SK-N-SH (cell line): ENCODE results near the gene LMF1. TPM values are rescaled to one million over a fixed set of nuclear protein-coding genes. Genes with fewer than 3 reads are reported as not detected.

Experiments used
- CTCF ChIA-PET: fragments of 300-600, 350-600 bp; formaldehyde crosslinking; extraction: SDS; loops from one replicate; lab custom pipeline; 2021; lab: Yijun Ruan, JAX
- POLR2A ChIA-PET: fragments of 350-600 bp; sonication (Branson Sonifier 250); formaldehyde crosslinking; extraction: SDS; loops from one replicate; lab custom pipeline; 2020; ENCODE audit warnings: antibody characterized with exemption, inconsistent platforms; lab: Yijun Ruan, JAX
- DNase-seq: peaks from one replicate; pipeline ENCODE4 v3.0.0; 2012
- H2AFZ ChIP-seq: fragments of 200-600 bp; sonication (generic); 2 replicates; pipeline ENCODE4 v1.8.1; 2016; ENCODE audit warnings: antibody characterized with exemption, mild to moderate bottlenecking, low read depth
- H3F3A ChIP-seq: fragments of 200-600 bp; sonication (generic); replicated peaks from 2 replicates; pipeline ENCODE3; 2016; ENCODE audit warnings: antibody characterized with exemption, mild to moderate bottlenecking; ENCODE audit not compliant: insufficient read depth
- H3K27ac ChIP-seq, 2 experiments: fragments of 200-500 bp in 1 of 2; fragments of 200-600 bp in 1 of 2; sonication (Bioruptor generic) in 1 of 2; sonication (generic), shearing (Covaris generic) in 1 of 2; 2 replicates each; pipeline versions ENCODE4 v1.5.1 to v1.6.1; 2014 to 2016; ENCODE audit warnings: low read depth in 2 of 2, inconsistent platforms in 1 of 2, low read length in 1 of 2, mild to moderate bottlenecking in 1 of 2, mixed read lengths in 1 of 2
- H3K27me3 ChIP-seq: fragments of 200-600 bp; sonication (generic), shearing (Covaris generic); 2 replicates; pipeline ENCODE4 v1.6.1; 2016; ENCODE audit warnings: mixed run types; ENCODE audit not compliant: insufficient read depth
- H3K36me3 ChIP-seq, 2 experiments: fragments of 200-500 bp in 1 of 2; fragments of 200-600 bp in 1 of 2; sonication (Bioruptor generic) in 1 of 2; sonication (generic) in 1 of 2; replicated peaks in 1 of 2; 2 replicates each; pipeline versions ENCODE3 to v1.5.1; 2014 to 2016; ENCODE audit warnings: low read length in 1 of 2, mild to moderate bottlenecking in 1 of 2; ENCODE audit not compliant: insufficient read depth in 2 of 2, control insufficient read depth in 1 of 2
- H3K4me1 ChIP-seq, 2 experiments: fragments of 200-500 bp in 1 of 2; fragments of 200-600 bp in 1 of 2; sonication (Bioruptor generic) in 1 of 2; sonication (generic), shearing (Covaris generic) in 1 of 2; 2 replicates each; pipeline versions ENCODE4 v1.5.1 to v1.6.1; 2014 to 2016; ENCODE audit warnings: low read depth in 1 of 2, low read length in 1 of 2, mixed run types in 1 of 2; ENCODE audit not compliant: insufficient read depth in 2 of 2, control insufficient read depth in 1 of 2
- H3K4me2 ChIP-seq: fragments of 200-600 bp; sonication (generic), shearing (Covaris generic); 2 replicates; pipeline ENCODE4 v1.6.1; 2017; ENCODE audit warnings: mixed run types
- H3K4me3 ChIP-seq, 2 experiments: fragments of 200-500 bp in 1 of 2; fragments of 200-600 bp in 1 of 2; sonication (Bioruptor generic) in 1 of 2; sonication (generic), shearing (Covaris generic) in 1 of 2; 2 replicates each; pipeline versions ENCODE4 v1.5.1 to v1.8.1; 2014 to 2016; ENCODE audit warnings: low read depth in 2 of 2, inconsistent platforms in 1 of 2, low read length in 1 of 2, mild to moderate bottlenecking in 1 of 2, mixed read lengths in 1 of 2, moderate library complexity in 1 of 2
- H3K79me2 ChIP-seq: fragments of 200-600 bp; sonication (generic); 2 replicates; pipeline ENCODE4 v1.8.1; 2017; ENCODE audit warnings: mild to moderate bottlenecking; ENCODE audit not compliant: insufficient read depth
- H3K9ac ChIP-seq: fragments of 200-600 bp; sonication (generic); 2 replicates; pipeline ENCODE4 v1.6.1; 2017; ENCODE audit warnings: mixed run types
- H3K9me2 ChIP-seq: fragments of 200-600 bp; sonication (generic); 2 replicates; pipeline ENCODE4 v1.6.1; 2017; ENCODE audit warnings: mixed run types
- H3K9me3 ChIP-seq: fragments of 200-600 bp; sonication (generic); 2 replicates; pipeline ENCODE4 v1.6.1; 2017; ENCODE audit warnings: mixed run types, mild to moderate bottlenecking, moderate library complexity
- H4K20me1 ChIP-seq: fragments of 200-600 bp; sonication (generic); 2 replicates; pipeline ENCODE4 v1.6.1; 2017; ENCODE audit warnings: mild to moderate bottlenecking, mixed run types; ENCODE audit not compliant: insufficient read depth
- EP300 ChIP-seq, 2 experiments: IDR thresholded peaks; 2 replicates each; pipeline versions ENCODE4 v1.4.0 to v1.6.1; 2012; ENCODE audit warnings: borderline replicate concordance in 1 of 2, low read depth in 1 of 2, low read length in 1 of 2
- FOSL2 ChIP-seq: IDR thresholded peaks from 2 replicates; pipeline ENCODE4 v1.4.0; 2012; ENCODE audit warnings: low read depth, mild to moderate bottlenecking, moderate library complexity, borderline replicate concordance
- FOXJ3 ChIP-seq: sonication (generic); formaldehyde crosslinking; IDR thresholded peaks from 2 replicates; pipeline ENCODE4 v1.5.1; 2020; ENCODE audit warnings: mild to moderate bottlenecking, missing genetic modification reagents
- JUND ChIP-seq: IDR thresholded peaks from 2 replicates; pipeline ENCODE4 v1.4.0; 2012
- MAX ChIP-seq: IDR thresholded peaks from 2 replicates; pipeline ENCODE4 v1.4.0; 2012; ENCODE audit warnings: low read depth
- MEF2A ChIP-seq: IDR thresholded peaks from 2 replicates; pipeline ENCODE4 v1.4.0; 2012; ENCODE audit warnings: low read depth, borderline replicate concordance
- MXI1 ChIP-seq: IDR thresholded peaks from 2 replicates; pipeline ENCODE4 v1.6.1; 2012; ENCODE audit warnings: mild to moderate bottlenecking, low read depth, low read length, improper control_type of control experiment
- NRF1 ChIP-seq: IDR thresholded peaks from 2 replicates; pipeline ENCODE4 v1.6.1; 2012; ENCODE audit warnings: low read depth, mild to moderate bottlenecking, low read length
- POLR2AphosphoS5 ChIP-seq: IDR thresholded peaks from 2 replicates; pipeline ENCODE4 v1.6.1; 2012; ENCODE audit warnings: low read depth, low read length
- RAD21 ChIP-seq: IDR thresholded peaks from 2 replicates; pipeline ENCODE4 v1.6.1; 2012; ENCODE audit warnings: mild to moderate bottlenecking, low read length
- RCOR1 ChIP-seq: fragments of 150-350 bp; IDR thresholded peaks from 2 replicates; pipeline ENCODE4 v1.6.1; 2017; ENCODE audit warnings: antibody characterized with exemption, low read length
- RFX5 ChIP-seq: IDR thresholded peaks from 2 replicates; pipeline ENCODE4 v1.6.1; 2012; ENCODE audit warnings: mild to moderate bottlenecking, improper control_type of control experiment, low read length
- RXRA ChIP-seq: IDR thresholded peaks from 2 replicates; pipeline ENCODE4 v1.4.0; 2012; ENCODE audit warnings: low read depth, mild to moderate bottlenecking, borderline replicate concordance
- SMC3 ChIP-seq: IDR thresholded peaks from 2 replicates; pipeline ENCODE4 v1.6.1; 2012; ENCODE audit warnings: low read depth, low read length, improper control_type of control experiment
- USF1 ChIP-seq: IDR thresholded peaks from 2 replicates; pipeline ENCODE4 v1.4.0; 2012; ENCODE audit warnings: low read depth, borderline replicate concordance
- WGBS: methylation state at CpG from one replicate; pipeline ENCODE4 v1.1.6; 2017; ENCODE audit warnings: low lambda C conversion rate; 5-methylcytosine and 5-hydroxymethylcytosine counted together
- polyA plus RNA-seq, 3 experiments: library from polyadenylated mRNA; depleted of rRNA; stranded (reverse); fragments of >200 nt; gene quantifications; 2 replicates each; pipeline ENCODE4 v1.2.3, GENCODE V29; 2012
- TF ChIP-seq, protein P1 (sequence below): IDR thresholded peaks from 2 replicates; pipeline ENCODE4; 2012
- TF ChIP-seq, protein P2 (sequence below): fragments of 150-350 bp; IDR thresholded peaks from 2 replicates; pipeline ENCODE4 v1.6.1; 2016; ENCODE audit warnings: mild to moderate bottlenecking, low read depth, low read length
- TF ChIP-seq, protein P3 (sequence below): IDR thresholded peaks from 2 replicates; pipeline ENCODE4 v1.4.0; 2012; ENCODE audit warnings: low read depth, borderline replicate concordance

The LMF1 gene
- polyA plus RNA-seq, 1 of the 3 experiments (the other 2 are of a cell fraction) = 5.7 TPM

- no peaks in the 10 kb centered on the region for H3K79me2 ChIP-seq
- H3K4me2 ChIP-seq = no peak overlapping the region
- CTCF ChIA-PET = interaction anchor here (1.3 to 1.5 kb wide), 2 partner anchors 13 to 169 kb away, joined by 4 to 5 read pairs; no protein-coding TSS in a partner anchor
- no peak overlapping the region for H2AFZ ChIP-seq
- no peaks in the 10 kb centered on the region for H3K36me3 ChIP-seq
- H3K4me1 ChIP-seq = peaks cover 0 to 3% of the 10 kb centered on the region in 2 experiments; a peak in 1 of 4 replicates
- H3K27ac ChIP-seq = no peak overlapping the region
- TF ChIP-seq JUND (no peak), RXRA (no peak), EP300 (IDR thresholded peaks at IDR 0.05; ENCODE audit: borderline replicate concordance in 1 of 2, low read depth in 1 of 2, low read length in 1 of 2) (no peak), FOSL2 (no peak), MEF2A (no peak)
- TF ChIP-seq, protein P1, sequence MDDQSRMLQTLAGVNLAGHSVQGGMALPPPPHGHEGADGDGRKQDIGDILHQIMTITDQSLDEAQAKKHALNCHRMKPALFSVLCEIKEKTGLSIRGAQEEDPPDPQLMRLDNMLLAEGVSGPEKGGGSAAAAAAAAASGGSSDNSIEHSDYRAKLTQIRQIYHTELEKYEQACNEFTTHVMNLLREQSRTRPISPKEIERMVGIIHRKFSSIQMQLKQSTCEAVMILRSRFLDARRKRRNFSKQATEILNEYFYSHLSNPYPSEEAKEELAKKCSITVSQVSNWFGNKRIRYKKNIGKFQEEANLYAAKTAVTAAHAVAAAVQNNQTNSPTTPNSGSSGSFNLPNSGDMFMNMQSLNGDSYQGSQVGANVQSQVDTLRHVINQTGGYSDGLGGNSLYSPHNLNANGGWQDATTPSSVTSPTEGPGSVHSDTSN = no peak
- POLR2A ChIA-PET = no interaction called here
- 59% methylated on average over 11 of the region's 11 CpGs for WGBS
- H3K4me3 ChIP-seq = no peak overlapping the region
- H4K20me1 ChIP-seq = no peaks in the 10 kb centered on the region
- H3K9ac ChIP-seq = no peak overlapping the region
- no peaks in the 10 kb centered on the region for H3K9me3 ChIP-seq
- H3K27me3 ChIP-seq = no peaks in the 10 kb centered on the region
- no peaks in the 10 kb centered on the region for H3F3A ChIP-seq
- DNase-seq = no peak
- H3K9me2 ChIP-seq = no peaks in the 10 kb centered on the region
Measured at GRCh38 chr16:885391-885790, 85.4 kb downstream of the LMF1 start.

DNA sequence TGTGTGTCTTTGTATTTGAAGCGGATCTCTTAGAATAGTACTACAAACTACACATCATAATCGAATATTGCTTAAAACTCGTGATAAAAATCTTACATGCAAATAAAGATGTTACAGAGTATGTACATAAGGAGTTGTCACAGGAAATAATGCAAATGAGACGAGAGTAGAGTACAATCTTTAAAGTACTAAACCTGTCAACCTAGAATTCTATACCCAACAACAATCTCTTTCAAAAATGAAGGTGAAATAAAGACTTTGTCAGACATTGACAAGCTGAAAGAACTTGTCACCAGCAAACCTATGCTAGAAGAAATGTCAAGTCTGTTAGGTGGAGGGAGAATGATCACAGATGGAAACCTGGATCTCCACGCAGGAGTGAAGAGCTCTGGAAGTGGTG, 86.6 kb downstream of the LMF1 start:
- no peaks in the 10 kb centered on the region for H3K9me3 ChIP-seq

More for the DNA sequence above, 86.6 kb downstream of the LMF1 start:
- no peak overlapping the region for H3K27ac ChIP-seq
- no peaks in the 10 kb centered on the region for H3K79me2 ChIP-seq
- H3K9ac ChIP-seq = no peak overlapping the region
- H4K20me1 ChIP-seq = no peaks in the 10 kb centered on the region
- CTCF ChIA-PET = interaction anchor here (1.5 kb wide), 1 partner anchor 171 kb away, joined by 4 read pairs; no protein-coding TSS in a partner anchor
- no peaks in the 10 kb centered on the region for H3K9me2 ChIP-seq
- no peaks in the 10 kb centered on the region for H3K36me3 ChIP-seq
- peaks cover 0 to 3% of the 10 kb centered on the region in 2 experiments; a peak in 1 of 4 replicates for H3K4me1 ChIP-seq
- no peaks in the 10 kb centered on the region for H3F3A ChIP-seq
- 47% methylated on average over 5 of the region's 5 CpGs for WGBS
- no peak overlapping the region; a peak in 1 of 4 replicates for H3K4me3 ChIP-seq
- POLR2A ChIA-PET = no interaction called here
- H3K4me2 ChIP-seq = no peak overlapping the region
- no peaks in the 10 kb centered on the region for H3K27me3 ChIP-seq
- DNase-seq = no peak
- TF ChIP-seq MXI1 (no peak), POLR2AphosphoS5 (no peak), USF1 (no peak), MEF2A (no peak), EP300 (IDR thresholded peaks at IDR 0.05; ENCODE audit: borderline replicate concordance in 1 of 2, low read depth in 1 of 2, low read length in 1 of 2) (no peak), MAX (no peak), SMC3 (no peak), NRF1 (no peak), RCOR1 (no peak), RAD21 (no peak), RFX5 (no peak), FOXJ3 (no peak), RXRA (no peak)
- TF ChIP-seq, protein P2, sequence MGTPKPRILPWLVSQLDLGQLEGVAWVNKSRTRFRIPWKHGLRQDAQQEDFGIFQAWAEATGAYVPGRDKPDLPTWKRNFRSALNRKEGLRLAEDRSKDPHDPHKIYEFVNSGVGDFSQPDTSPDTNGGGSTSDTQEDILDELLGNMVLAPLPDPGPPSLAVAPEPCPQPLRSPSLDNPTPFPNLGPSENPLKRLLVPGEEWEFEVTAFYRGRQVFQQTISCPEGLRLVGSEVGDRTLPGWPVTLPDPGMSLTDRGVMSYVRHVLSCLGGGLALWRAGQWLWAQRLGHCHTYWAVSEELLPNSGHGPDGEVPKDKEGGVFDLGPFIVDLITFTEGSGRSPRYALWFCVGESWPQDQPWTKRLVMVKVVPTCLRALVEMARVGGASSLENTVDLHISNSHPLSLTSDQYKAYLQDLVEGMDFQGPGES = no peak
- TF ChIP-seq, protein P1 = no peak
- TF ChIP-seq, protein P3, sequence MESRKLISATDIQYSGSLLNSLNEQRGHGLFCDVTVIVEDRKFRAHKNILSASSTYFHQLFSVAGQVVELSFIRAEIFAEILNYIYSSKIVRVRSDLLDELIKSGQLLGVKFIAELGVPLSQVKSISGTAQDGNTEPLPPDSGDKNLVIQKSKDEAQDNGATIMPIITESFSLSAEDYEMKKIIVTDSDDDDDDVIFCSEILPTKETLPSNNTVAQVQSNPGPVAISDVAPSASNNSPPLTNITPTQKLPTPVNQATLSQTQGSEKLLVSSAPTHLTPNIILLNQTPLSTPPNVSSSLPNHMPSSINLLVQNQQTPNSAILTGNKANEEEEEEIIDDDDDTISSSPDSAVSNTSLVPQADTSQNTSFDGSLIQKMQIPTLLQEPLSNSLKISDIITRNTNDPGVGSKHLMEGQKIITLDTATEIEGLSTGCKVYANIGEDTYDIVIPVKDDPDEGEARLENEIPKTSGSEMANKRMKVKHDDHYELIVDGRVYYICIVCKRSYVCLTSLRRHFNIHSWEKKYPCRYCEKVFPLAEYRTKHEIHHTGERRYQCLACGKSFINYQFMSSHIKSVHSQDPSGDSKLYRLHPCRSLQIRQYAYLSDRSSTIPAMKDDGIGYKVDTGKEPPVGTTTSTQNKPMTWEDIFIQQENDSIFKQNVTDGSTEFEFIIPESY = no peak
- no peak overlapping the region for H2AFZ ChIP-seq
